ENCODE measurements around the gene CLINT1.
"Not testable (repeated sequence)": the region's sequence is repeated elsewhere in the genome, so short reads cannot be mapped to it uniquely, and the experiment has no call there.

CLINT1 gene

DNA sequence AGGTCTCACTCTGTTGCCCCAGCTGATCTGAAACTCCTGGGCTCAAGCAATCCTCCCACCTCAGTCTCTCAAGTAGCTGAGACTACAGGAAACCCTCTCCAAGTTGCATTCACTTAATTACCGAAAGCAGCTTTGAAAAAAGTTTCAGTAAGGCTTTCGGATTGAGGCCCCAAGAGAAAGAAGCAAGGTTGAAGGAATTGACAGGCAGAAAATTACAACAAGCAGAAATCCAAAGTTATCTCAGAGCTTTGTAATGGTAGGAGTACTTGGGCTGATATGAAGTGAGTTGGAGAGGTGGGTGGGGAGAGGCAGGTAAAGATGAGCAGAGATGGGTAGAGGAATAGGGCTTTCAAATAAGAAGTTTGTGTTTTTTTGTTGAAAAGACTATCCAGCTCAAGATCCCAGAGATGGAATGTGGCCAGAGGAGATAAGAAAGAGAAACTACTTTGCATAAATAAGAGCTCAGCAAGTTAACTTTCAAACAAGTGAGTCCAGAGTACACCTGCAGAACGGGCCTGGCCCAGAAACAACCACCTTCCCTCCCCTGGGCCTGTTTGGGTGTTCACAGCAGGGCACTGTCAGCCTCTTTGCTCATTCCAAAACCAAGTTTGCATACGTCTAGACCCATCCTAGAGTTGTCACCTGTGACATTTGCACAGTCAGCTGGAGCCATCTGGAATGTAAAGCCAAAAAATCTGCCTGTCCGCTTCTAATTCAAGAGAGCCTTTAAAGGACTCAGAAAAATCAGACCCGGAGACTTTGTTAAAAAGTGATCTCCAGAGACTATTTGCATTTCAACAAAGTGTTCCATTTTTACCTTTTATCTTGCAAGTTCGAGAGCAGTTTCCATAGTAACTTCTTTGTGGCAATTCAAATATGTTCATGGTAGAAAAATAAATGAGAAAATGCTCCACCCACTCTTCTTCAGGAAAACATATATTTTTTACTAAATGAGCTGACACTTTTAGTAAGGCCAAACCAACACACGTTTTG is 2.2 kb upstream of the CLINT1 start:
- no peak for TF ChIP-seq ZFX (IDR thresholded peaks at IDR 0.05)
- TF ChIP-seq, protein P1, sequence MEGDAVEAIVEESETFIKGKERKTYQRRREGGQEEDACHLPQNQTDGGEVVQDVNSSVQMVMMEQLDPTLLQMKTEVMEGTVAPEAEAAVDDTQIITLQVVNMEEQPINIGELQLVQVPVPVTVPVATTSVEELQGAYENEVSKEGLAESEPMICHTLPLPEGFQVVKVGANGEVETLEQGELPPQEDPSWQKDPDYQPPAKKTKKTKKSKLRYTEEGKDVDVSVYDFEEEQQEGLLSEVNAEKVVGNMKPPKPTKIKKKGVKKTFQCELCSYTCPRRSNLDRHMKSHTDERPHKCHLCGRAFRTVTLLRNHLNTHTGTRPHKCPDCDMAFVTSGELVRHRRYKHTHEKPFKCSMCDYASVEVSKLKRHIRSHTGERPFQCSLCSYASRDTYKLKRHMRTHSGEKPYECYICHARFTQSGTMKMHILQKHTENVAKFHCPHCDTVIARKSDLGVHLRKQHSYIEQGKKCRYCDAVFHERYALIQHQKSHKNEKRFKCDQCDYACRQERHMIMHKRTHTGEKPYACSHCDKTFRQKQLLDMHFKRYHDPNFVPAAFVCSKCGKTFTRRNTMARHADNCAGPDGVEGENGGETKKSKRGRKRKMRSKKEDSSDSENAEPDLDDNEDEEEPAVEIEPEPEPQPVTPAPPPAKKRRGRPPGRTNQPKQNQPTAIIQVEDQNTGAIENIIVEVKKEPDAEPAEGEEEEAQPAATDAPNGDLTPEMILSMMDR (conservative IDR thresholded peaks at IDR 0.05): no peak
- no peak overlapping the region for H3K27ac ChIP-seq

DNA sequence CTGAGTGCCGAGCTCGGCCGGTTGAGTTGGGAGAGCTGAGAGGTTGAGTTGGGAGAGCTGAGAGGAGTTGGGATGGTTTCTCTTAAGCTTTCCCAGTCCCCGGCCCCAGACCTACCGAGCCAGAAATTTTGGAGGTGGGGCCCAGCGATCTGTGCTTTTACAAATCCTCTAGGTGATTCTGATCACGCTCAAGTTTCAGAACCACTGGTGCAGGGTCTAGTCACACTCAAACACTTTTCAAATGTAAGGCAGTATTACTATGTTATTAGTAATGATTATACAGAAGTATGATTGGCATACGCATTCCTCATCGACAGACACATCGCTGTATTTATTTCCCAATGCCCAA is 256 bp upstream of the CLINT1 start:
- no peak for TF ChIP-seq ZFX (IDR thresholded peaks at IDR 0.05)
- TF ChIP-seq, protein P1 (conservative IDR thresholded peaks at IDR 0.05): no peak
- peak overlapping the region; percentile 88 for H3K27ac ChIP-seq

DNA sequence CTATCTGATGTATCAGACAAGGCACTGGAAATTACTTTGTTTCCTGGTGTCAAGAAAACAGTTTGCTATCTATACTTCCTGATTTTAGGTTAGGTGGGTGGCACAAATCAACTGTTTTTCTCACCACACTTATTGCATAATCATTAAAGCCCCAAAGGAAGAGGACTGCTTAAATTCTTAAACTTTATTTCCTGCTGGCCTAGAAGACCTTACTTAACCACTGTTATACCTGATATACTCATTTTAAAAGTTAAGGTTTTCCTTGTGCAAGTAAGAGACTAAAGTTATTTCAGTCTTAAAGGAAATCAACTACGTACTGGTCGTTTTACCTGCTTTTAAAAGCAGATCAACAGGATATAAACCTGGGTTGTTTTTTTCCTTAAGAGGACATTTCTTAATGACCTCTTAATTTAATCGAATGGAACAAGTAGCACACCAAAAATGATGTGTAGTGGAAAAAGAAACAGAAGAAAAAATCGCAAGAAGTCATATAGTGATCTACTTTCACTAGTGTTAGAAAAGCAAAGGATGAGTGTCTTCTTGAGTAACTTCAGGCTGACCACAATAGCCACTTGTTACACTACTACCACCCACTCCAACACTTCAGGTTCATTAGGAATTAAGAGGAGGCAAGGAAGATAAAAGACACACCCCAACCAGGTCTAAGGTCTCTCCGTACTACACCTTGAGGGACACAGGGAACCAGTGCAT is 974 bp downstream of the CLINT1 start:
- TF ChIP-seq, protein P1 (conservative IDR thresholded peaks at IDR 0.05): no peak
- no peak for TF ChIP-seq ZFX (IDR thresholded peaks at IDR 0.05)
- peak overlapping the region; percentile 88 for H3K27ac ChIP-seq

DNA sequence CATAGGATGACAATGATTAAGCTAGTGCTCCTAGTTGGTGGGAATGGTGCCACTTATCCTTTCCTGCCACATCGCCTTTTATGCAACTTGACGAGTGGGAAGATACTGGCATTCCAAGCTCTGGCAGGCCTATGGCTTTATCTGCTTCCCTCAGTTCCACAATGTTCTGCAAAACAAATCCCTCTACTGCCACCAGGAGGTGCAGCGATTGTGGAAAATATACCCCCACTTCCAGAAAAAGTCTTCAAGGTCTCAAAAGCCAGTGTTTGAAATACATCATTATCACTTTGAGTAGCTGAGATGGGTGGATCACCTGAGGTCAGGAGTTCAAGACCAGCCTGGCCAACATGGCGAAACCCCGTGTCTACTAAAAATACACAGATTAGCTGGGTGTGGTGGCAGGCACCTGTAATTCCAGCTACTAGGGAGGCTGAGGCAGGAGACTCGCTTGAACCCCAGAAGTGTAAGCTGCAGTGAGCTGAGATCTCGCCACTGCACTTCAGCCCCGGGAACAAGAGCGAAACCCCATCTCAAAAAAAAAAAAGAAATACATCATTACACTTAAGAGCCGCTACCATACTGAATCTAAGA is 3.4 kb downstream of the CLINT1 start:
- TF ChIP-seq, protein P1 (conservative IDR thresholded peaks at IDR 0.05): peak; percentile 82
- no peak for TF ChIP-seq ZFX (IDR thresholded peaks at IDR 0.05)
- H3K27ac ChIP-seq: no peak overlapping the region

DNA sequence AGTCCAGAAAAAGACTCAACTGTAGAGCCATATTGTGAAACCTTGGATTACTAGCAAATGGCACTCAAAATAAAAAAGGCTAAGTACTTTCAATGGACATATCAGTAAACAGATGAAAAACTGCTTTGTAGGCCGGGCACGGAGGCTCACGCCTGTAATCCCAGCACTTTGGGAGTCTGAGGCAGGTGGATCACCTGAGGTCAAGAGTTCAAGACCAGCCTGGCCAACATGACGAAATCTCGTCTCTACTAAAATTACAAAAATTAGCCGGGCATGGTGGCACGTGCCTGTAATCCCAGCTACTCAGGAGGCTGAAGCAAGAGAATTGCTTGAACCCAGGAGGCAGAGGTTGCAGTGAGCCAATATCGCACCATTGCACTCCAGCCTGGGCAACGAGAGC is 5.6 kb downstream of the CLINT1 start:
- H3K27ac ChIP-seq: not testable (repeated sequence)

DNA sequence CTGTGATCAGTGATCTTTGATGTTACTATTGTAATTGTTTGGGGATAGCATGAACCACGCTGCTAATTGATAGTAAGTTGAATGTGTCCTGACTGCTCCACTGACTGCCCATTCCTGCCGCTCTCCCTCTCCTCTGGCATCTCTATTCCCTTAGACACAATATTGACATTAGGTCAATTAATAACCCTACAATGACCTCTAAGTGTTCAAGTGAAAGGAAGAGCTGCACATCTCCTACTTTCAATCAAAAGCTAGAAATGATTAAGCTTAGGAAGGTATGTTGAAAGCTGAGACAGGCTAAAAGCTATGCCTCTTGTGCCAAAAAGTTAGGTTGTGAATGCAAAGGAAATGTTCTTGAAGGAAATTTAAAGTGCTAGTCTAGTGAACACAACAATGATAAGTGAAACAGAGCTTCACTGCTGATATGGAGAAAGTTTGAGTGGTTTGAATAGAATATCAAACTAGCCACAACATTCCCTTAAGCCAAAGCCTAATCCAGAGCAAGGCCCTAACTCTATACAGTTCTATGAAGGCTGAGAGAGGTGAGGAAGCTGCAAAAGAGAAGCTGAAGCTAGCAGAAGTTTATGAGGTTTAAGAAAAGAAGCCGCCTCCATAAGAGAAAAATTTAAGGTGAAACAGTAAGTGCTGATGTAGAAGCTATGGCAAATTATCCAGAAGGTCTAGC is 12.9 kb downstream of the CLINT1 start:
- TF ChIP-seq ZFX (IDR thresholded peaks at IDR 0.05): no peak
- TF ChIP-seq, protein P1 (conservative IDR thresholded peaks at IDR 0.05): no peak
- no peak overlapping the region for H3K27ac ChIP-seq

DNA sequence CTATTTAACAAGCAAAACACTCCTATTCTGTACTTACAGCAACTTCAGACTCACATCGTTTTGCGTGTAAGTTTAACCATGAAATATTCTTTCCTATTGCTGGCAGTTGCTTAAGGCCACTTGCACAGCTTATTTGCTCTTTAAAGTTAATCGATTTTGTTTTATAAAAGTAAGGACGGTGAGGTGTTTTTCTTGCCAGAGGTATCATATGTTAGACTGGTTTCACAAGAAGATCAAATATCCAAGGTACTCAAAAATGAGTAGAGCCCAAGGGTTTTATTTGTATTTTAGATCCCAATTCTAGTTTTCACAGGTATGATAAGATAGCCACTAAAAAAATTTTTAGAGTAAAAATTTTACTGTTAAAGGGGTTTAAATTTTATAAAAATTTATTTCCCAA is 16.2 kb downstream of the CLINT1 start:
- H3K27ac ChIP-seq: no peak overlapping the region
- TF ChIP-seq, protein P1 (conservative IDR thresholded peaks at IDR 0.05): no peak
- TF ChIP-seq ZFX (IDR thresholded peaks at IDR 0.05): no peak

Data from C4-2B (cell line).